NB4 (cell line): ENCODE data around the gene PSMC2.

ENCODE experiments used
- DNase-seq: peaks from one replicate; pipeline ENCODE4 v3.0.0; 2010; ENCODE audit warnings: low read depth
- H3K4me3 ChIP-seq: one replicate; pipeline ENCODE4 v1.5.1; 2011; ENCODE audit warnings: mild to moderate bottlenecking, low read depth, low read length, moderate library complexity
- MYC ChIP-seq: IDR thresholded peaks from 2 replicates; pipeline ENCODE4 v1.6.1; 2011; ENCODE audit warnings: low read depth, low read length
- POLR2A ChIP-seq: IDR thresholded peaks from 2 replicates; pipeline ENCODE4 v1.6.1; 2011; ENCODE audit warnings: mild to moderate bottlenecking; ENCODE audit not compliant: insufficient read length; ENCODE audit errors: extremely low read depth
- TF ChIP-seq, protein P1 (sequence below): IDR thresholded peaks from 2 replicates; pipeline ENCODE4 v1.6.1; 2011; ENCODE audit warnings: low read depth, low read length
- TF ChIP-seq, protein P2 (sequence below): IDR thresholded peaks from one replicate; pipeline ENCODE4 v1.5.1; 2012; ENCODE audit warnings: low read depth, low read length

The PSMC2 gene

DNA sequence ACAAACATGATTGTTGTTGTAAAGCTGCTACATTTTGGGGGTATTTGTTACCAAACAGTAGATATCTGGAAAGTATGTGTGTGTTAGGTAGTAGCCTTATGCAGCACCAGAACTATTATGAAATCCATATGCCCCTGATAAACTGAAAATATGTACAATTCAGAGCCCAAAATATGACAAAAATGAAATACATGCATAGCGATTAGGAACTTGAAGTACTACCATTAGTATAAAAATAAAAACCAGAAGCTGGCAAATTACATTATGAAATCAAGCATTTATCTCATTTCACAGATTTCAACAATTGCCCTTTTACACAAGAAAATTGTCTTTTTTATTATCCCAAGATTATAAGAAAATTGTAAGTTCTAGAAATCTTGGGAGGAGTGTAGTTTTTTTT, 64.7 kb downstream of the PSMC2 start:
- H3K4me3 ChIP-seq = no peak overlapping the region
- TF ChIP-seq MYC = no peak
- TF ChIP-seq, protein P1, sequence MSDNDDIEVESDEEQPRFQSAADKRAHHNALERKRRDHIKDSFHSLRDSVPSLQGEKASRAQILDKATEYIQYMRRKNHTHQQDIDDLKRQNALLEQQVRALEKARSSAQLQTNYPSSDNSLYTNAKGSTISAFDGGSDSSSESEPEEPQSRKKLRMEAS = no peak
- TF ChIP-seq, protein P2, sequence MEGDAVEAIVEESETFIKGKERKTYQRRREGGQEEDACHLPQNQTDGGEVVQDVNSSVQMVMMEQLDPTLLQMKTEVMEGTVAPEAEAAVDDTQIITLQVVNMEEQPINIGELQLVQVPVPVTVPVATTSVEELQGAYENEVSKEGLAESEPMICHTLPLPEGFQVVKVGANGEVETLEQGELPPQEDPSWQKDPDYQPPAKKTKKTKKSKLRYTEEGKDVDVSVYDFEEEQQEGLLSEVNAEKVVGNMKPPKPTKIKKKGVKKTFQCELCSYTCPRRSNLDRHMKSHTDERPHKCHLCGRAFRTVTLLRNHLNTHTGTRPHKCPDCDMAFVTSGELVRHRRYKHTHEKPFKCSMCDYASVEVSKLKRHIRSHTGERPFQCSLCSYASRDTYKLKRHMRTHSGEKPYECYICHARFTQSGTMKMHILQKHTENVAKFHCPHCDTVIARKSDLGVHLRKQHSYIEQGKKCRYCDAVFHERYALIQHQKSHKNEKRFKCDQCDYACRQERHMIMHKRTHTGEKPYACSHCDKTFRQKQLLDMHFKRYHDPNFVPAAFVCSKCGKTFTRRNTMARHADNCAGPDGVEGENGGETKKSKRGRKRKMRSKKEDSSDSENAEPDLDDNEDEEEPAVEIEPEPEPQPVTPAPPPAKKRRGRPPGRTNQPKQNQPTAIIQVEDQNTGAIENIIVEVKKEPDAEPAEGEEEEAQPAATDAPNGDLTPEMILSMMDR = no peak
- TF ChIP-seq POLR2A = no peak
- no peak for DNase-seq

- TF ChIP-seq MYC (no peak), POLR2A (no peak)
- TF ChIP-seq, protein P1 = no peak
- TF ChIP-seq, protein P2 = no peak
- DNase-seq = no peak
- no peak overlapping the region for H3K4me3 ChIP-seq
These were observed 66.0 kb downstream of the PSMC2 start for GRCh38 chr7:103413407-103413806.

DNA sequence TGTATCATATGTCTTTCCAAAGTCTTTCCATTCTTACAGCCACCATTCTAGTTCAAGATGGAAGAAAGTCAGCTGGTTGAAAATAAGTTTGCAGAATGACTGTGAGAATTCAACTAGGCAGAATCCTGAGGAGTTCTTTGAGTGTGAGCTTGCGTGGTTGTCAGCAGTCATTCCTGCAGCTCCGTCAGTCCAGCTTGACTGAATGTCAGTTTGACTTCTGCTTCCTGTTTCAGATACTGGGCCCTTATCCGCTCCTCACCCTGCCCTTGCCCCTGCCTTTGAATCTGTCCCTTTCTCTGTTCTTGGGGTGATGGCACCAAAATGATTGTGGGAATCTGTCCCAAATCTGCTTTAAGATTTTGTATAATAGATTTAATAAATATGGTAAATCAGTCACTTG, 70.8 kb downstream of the PSMC2 start:
- no peak for DNase-seq
- TF ChIP-seq, protein P2 = no peak
- TF ChIP-seq MYC (no peak), POLR2A (no peak)
- TF ChIP-seq, protein P1 = no peak
- H3K4me3 ChIP-seq = no peak overlapping the region
